NCI-H524 (cell line): ENCODE data around the gene C10orf95.
A peak's percentile ranks its signal among the peaks of the same experiment; 100 is the strongest.
"Not testable (repeated sequence)": the region's sequence is repeated elsewhere in the genome, so short reads cannot be mapped to it uniquely, and the experiment has no call there.

Source experiments
- DNase-seq, 2 experiments: peaks; one replicate each; lab custom pipeline; 2025; lab: John Stamatoyannopoulos, UW

C10orf95 gene

GRCh38 chr10:102451105-102451969, at the start of gene C10orf95:
TSS of gene C10orf95 (minus strand) at chr10:102451543. CDS start at chr10:102451093, 450 bp downstream.
- DNase-seq = no peak

GRCh38 chr10:102500686-102501085, 49.3 kb upstream of the C10orf95 start:
- DNase-seq = not testable (repeated sequence)

GRCh38 chr10:102499356-102499755, 48.0 kb upstream of the C10orf95 start:
- DNase-seq = no peak

GRCh38 chr10:102497545-102497944, 46.2 kb upstream of the C10orf95 start:
- DNase-seq = no peak

- no peak for DNase-seq
Measured at GRCh38 chr10:102493771-102494170, 42.4 kb upstream of the C10orf95 start.

- no peak for DNase-seq
Measured at GRCh38 chr10:102492983-102493382, 41.6 kb upstream of the C10orf95 start.

- peak in 1 of 2 experiments; percentile 0 for DNase-seq
Measured at GRCh38 chr10:102492344-102492939, 41.1 kb upstream of the C10orf95 start.

GRCh38 chr10:102491136-102491535, 39.8 kb upstream of the C10orf95 start:
- no peak for DNase-seq

- DNase-seq = no peak
Measured at GRCh38 chr10:102485093-102485784, 33.9 kb upstream of the C10orf95 start.

- DNase-seq = peak in 1 of 2 experiments; percentile 0
Measured at GRCh38 chr10:102484021-102484420, 32.7 kb upstream of the C10orf95 start.

- DNase-seq = no peak
Measured at GRCh38 chr10:102480396-102480795, 29.1 kb upstream of the C10orf95 start.

GRCh38 chr10:102479651-102480050, 28.3 kb upstream of the C10orf95 start:
- DNase-seq = no peak

GRCh38 chr10:102476466-102477141, 25.3 kb upstream of the C10orf95 start:
- DNase-seq = no peak

- no peak for DNase-seq
Measured at GRCh38 chr10:102475451-102476040, 24.2 kb upstream of the C10orf95 start.

- DNase-seq = no peak
Measured at GRCh38 chr10:102473445-102474331, 22.3 kb upstream of the C10orf95 start.

GRCh38 chr10:102470579-102471546, 19.5 kb upstream of the C10orf95 start:
- DNase-seq = no peak

- DNase-seq = no peak
Measured at GRCh38 chr10:102468683-102469082, 17.3 kb upstream of the C10orf95 start.

- DNase-seq = no peak
Measured at GRCh38 chr10:102467971-102468438, 16.7 kb upstream of the C10orf95 start.

GRCh38 chr10:102467318-102467717, 16.0 kb upstream of the C10orf95 start:
- DNase-seq = no peak
